Measurements from ENCODE around the gene PRPF40B. TPM values are rescaled to one million over a fixed set of nuclear protein-coding genes. Genes with fewer than 3 reads are reported as not detected.
A peak's percentile ranks its signal among the peaks of the same experiment; 100 is the strongest.

Gene PRPF40B
- total RNA-seq, 4 donors from 2014 or later = 14.6 to 24.0 (median 18.3) TPM

DNA sequence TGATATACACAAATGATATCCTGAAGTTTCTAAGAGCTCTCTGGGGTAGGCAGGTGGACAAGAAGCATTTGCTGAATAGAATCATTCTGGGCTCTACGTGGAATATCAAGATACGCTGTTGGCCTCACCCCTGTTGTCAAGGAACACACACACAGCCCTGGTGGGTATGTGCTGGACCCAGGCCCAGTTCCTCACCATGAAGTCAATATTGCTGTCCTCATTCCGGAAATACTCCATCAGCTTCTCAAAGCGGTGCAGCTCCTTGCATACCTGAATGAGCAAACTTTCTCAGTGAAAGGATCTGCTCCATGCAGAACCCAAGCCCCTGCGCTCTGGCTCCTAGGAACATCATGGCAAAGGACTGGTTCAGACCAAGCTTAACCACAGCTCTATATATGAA lies 31.4 kb downstream of the PRPF40B start:
- H3K4me3 ChIP-seq = no peak overlapping the region
- ATAC-seq = no peak
- H3K27me3 ChIP-seq = no peaks in the 10 kb centered on the region
- H3K9me3 ChIP-seq = no peaks in the 10 kb centered on the region
- H3K4me1 ChIP-seq = no peaks in the 10 kb centered on the region
- 60 to 79% methylated on average over 1 to 2 of the region's 5 CpGs for WGBS, 2 donors (ENCODE audit: low coverage in 1 of 2)
- no peak overlapping the region for H3K27ac ChIP-seq
- peaks cover 0 to 97% of the 10 kb centered on the region in 2 donors for H3K36me3 ChIP-seq
- TF ChIP-seq POLR2A (IDR thresholded peaks at IDR 0.05) (no peak), EP300 (IDR thresholded peaks at IDR 0.05) (no peak)

DNA sequence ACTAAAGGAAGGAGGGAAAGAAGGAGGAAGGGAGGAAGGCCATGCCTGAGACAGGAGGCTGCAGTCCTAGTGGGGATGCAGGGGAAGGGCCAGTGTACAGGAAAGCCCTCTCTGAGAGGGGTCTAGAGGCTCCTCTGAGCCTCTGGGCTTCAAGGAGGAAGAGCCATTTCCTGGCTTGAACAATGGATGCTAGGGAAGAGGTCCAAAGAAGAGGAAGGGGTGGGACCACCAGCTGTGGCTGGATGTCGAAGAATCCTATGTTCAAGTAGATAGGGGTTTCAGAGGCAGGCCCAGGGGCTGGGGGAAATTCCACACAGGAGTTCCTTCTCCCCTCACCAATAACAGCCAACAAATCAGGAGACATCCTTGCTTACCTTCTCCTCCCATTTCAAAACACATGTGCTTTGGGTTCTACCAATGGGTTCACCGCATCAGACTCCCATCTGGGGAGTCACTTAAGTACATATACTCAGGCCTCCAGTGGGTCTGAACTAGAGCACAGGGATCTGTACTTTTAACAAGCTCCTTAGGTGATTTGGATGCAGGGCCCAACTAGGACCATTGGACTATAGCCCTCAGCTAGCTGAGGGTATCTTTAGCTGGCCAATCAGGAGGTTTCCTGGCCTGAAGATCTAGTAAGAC lies 32.4 kb downstream of the PRPF40B start:
- 85% methylated on average over 2 of the region's 2 CpGs; no CpG with 5 or more reads in 1 of the 2 donors for WGBS, 2 donors (ENCODE audit: low coverage in 1 of 2)
- TF ChIP-seq POLR2A (IDR thresholded peaks at IDR 0.05) = no peak
- TF ChIP-seq POLR2AphosphoS5 (IDR thresholded peaks at IDR 0.05) = no peak
- no peak for TF ChIP-seq EP300 (IDR thresholded peaks at IDR 0.05)
- peak overlapping the region in 1 of 4 donors; percentile 17 for H3K27ac ChIP-seq
- ATAC-seq = no peak
- peaks cover 0 to 93% of the 10 kb centered on the region in 2 donors for H3K36me3 ChIP-seq
- H3K9me3 ChIP-seq = no peaks in the 10 kb centered on the region
- no peaks in the 10 kb centered on the region for H3K27me3 ChIP-seq
- H3K4me1 ChIP-seq = peaks cover 0 to 6% (median 0%) of the 10 kb centered on the region in 3 donors
- no peak overlapping the region for H3K4me3 ChIP-seq

DNA sequence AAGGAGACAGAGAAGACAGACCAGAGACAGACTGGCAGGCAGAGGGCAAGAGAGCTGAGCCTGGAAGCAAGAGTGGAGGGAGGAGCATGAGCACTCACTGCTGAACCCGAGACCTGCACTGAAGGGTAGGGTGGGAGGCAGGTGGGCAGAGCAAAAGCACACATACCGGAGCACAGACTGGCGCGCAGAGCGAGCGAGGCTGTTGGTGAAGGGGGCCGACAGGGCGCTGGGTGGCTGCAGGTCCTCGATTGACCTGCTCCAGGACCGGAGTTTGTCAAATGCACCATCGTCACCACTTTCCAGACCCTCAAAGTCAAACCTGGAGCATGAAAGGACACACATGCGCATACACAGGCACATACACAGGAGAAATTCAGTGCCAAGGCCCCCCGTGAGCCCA lies 34.9 kb downstream of the PRPF40B start:
- WGBS, 2 donors (ENCODE audit: low coverage in 1 of 2) = 80 to 92% methylated on average over 2 to 13 of the region's 13 CpGs
- TF ChIP-seq POLR2A (IDR thresholded peaks at IDR 0.05) (no peak), EP300 (IDR thresholded peaks at IDR 0.05) (no peak), POLR2AphosphoS5 (IDR thresholded peaks at IDR 0.05) (no peak)
- TF ChIP-seq, protein P1, sequence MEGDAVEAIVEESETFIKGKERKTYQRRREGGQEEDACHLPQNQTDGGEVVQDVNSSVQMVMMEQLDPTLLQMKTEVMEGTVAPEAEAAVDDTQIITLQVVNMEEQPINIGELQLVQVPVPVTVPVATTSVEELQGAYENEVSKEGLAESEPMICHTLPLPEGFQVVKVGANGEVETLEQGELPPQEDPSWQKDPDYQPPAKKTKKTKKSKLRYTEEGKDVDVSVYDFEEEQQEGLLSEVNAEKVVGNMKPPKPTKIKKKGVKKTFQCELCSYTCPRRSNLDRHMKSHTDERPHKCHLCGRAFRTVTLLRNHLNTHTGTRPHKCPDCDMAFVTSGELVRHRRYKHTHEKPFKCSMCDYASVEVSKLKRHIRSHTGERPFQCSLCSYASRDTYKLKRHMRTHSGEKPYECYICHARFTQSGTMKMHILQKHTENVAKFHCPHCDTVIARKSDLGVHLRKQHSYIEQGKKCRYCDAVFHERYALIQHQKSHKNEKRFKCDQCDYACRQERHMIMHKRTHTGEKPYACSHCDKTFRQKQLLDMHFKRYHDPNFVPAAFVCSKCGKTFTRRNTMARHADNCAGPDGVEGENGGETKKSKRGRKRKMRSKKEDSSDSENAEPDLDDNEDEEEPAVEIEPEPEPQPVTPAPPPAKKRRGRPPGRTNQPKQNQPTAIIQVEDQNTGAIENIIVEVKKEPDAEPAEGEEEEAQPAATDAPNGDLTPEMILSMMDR (IDR thresholded peaks at IDR 0.05) = no peak
- H3K27me3 ChIP-seq = no peaks in the 10 kb centered on the region
- H3K36me3 ChIP-seq = peaks cover 0 to 70% of the 10 kb centered on the region in 2 donors
- no peak overlapping the region for H3K27ac ChIP-seq
- peaks cover 0 to 30% (median 9%) of the 10 kb centered on the region in 3 donors for H3K4me1 ChIP-seq
- no peak overlapping the region for H3K4me3 ChIP-seq
- ATAC-seq = no peak
- no peaks in the 10 kb centered on the region for H3K9me3 ChIP-seq

DNA sequence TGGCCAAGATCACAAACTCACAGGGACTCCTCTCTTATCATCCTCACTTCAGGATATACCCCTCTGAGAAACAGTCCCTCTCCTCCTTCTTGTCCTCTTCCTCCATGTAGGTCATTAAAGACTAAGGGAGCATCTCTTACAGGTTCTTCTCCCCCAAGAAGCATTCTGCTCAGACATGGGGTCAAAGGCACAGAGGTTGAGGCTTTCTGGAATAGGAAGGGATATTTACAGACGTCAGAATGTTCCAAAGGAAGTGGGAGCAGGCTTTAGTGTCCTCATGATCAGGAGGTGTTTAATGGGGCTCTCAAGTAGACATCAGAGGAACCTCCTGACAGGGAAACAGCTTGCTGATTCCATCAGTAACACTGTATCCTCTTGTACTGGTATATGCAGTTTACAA lies 36.4 kb downstream of the PRPF40B start:
- ATAC-seq = no peak
- no peak overlapping the region for H3K4me3 ChIP-seq
- H3K36me3 ChIP-seq = peaks cover 0 to 56% of the 10 kb centered on the region in 2 donors
- TF ChIP-seq EP300 (IDR thresholded peaks at IDR 0.05) (no peak), POLR2A (IDR thresholded peaks at IDR 0.05) (no peak), POLR2AphosphoS5 (IDR thresholded peaks at IDR 0.05) (no peak)
- TF ChIP-seq, protein P1 (IDR thresholded peaks at IDR 0.05) = no peak
- H3K9me3 ChIP-seq = no peaks in the 10 kb centered on the region
- H3K27ac ChIP-seq = no peak overlapping the region
- 50% methylated on average over 1 of the region's 1 CpG for WGBS, 2 donors (ENCODE audit: low coverage in 1 of 2)
- H3K27me3 ChIP-seq = no peaks in the 10 kb centered on the region
- peaks cover 0 to 45% (median 15%) of the 10 kb centered on the region in 3 donors for H3K4me1 ChIP-seq

- no peak for ATAC-seq
- Histone ChIP-seq H3K4me3 (no peak overlapping the region), H3K27ac (no peak overlapping the region), H3K36me3 (peaks cover 0 to 44% of the 10 kb centered on the region in 2 donors), H3K4me1 (peaks cover 0 to 59% (median 15%) of the 10 kb centered on the region in 3 donors), H3K9me3 (no peaks in the 10 kb centered on the region), H3K27me3 (no peaks in the 10 kb centered on the region)
- TF ChIP-seq, protein P1 (IDR thresholded peaks at IDR 0.05) = no peak
- no peak for TF ChIP-seq EP300 (IDR thresholded peaks at IDR 0.05)
- TF ChIP-seq POLR2A (IDR thresholded peaks at IDR 0.05) = no peak
- TF ChIP-seq POLR2AphosphoS5 (IDR thresholded peaks at IDR 0.05) = no peak
- WGBS, 2 donors (ENCODE audit: low coverage in 1 of 2) = 80 to 95% methylated on average over 3 of the region's 3 CpGs
Observed at GRCh38 chr12:49661191-49661590, 37.8 kb downstream of the PRPF40B start.

DNA sequence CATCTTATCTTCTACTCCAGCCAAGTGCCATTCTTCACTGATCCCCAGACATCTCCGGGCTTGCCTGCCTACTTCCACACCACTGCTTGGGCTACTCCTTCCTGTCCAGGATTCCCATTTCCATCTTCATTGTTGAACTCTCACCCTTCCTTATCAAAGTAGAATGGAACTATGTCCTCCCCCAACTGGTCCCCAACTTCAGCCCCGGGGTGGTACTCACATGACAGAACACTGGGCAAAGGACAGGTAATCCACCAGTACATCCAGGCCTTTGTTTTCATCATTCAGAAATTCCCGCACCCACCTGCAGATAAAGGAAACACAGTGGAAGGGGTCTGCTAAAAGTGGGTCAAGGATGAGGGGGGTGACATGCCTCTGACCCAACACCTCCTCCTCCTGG lies 38.4 kb downstream of the PRPF40B start:
- ATAC-seq = no peak
- 86 to 89% methylated on average over 1 of the region's 3 CpGs for WGBS, 2 donors (ENCODE audit: low coverage in 1 of 2)
- H3K9me3 ChIP-seq = no peaks in the 10 kb centered on the region
- H3K36me3 ChIP-seq = peaks cover 0 to 38% of the 10 kb centered on the region in 2 donors
- no peak overlapping the region for H3K27ac ChIP-seq
- H3K4me3 ChIP-seq = no peak overlapping the region
- no peaks in the 10 kb centered on the region for H3K27me3 ChIP-seq
- no peak for TF ChIP-seq POLR2AphosphoS5 (IDR thresholded peaks at IDR 0.05)
- no peak for TF ChIP-seq EP300 (IDR thresholded peaks at IDR 0.05)
- TF ChIP-seq, protein P1 (IDR thresholded peaks at IDR 0.05) = no peak
- no peak for TF ChIP-seq POLR2A (IDR thresholded peaks at IDR 0.05)
- H3K4me1 ChIP-seq = peaks cover 0 to 62% (median 15%) of the 10 kb centered on the region in 3 donors
